Stimulated activated naive B cell treated with anti-CD40 and anti-IgM and Interleukin-4, amounts not matched to agents 10 μg/mL and 1 μg/mL and 100 μg/mL, for 72 hours (primary cell): ENCODE data around the gene CCDC134.

Experiments
- ATAC-seq, 2 donors: fragments of 150-1000 bp; cut with Tn5 transposase; replicated peaks; 2 replicates each; pipeline ENCODE4 v1.10.0; 2021; ENCODE audit warnings: moderate library complexity in 1 of 2
- DNase-seq: peaks from one replicate; pipeline ENCODE4 v3.0.0; 2021
- H3K27ac Mint-ChIP-seq: one replicate; pipeline ENCODE4 v1.8.0; 2022; ENCODE audit warnings: mild to moderate bottlenecking, mixed read lengths
- H3K27me3 Mint-ChIP-seq, 2 donors: one replicate each; pipeline ENCODE4 v1.8.0; 2022; ENCODE audit warnings: mixed read lengths in 2 of 2
- H3K36me3 Mint-ChIP-seq, 2 donors: one replicate each; pipeline ENCODE4 v1.8.0; 2022; ENCODE audit warnings: mixed read lengths in 2 of 2, mild to moderate bottlenecking in 1 of 2
- H3K4me1 Mint-ChIP-seq, 2 donors: one replicate each; pipeline ENCODE4 v1.8.0; 2022; ENCODE audit warnings: mixed read lengths in 2 of 2, mild to moderate bottlenecking in 1 of 2
- H3K4me3 Mint-ChIP-seq, 2 donors: one replicate each; pipeline ENCODE4 v1.8.0; 2022; ENCODE audit warnings: mild to moderate bottlenecking in 2 of 2, mixed read lengths in 2 of 2, moderate library complexity in 1 of 2
- H3K9me3 Mint-ChIP-seq, 2 donors: one replicate each; pipeline ENCODE4 v1.8.0; 2022; ENCODE audit warnings: mixed read lengths in 2 of 2, mild to moderate bottlenecking in 1 of 2

Gene CCDC134

GRCh38 chr22:41776381-41776780 lies 24.1 kb upstream of the CCDC134 start:
- DNase-seq (no peak), ATAC-seq (no peak)
- Mint-ChIP-seq H3K4me3 (no peak overlapping the region), H3K27me3 (peaks cover 0 to 6% of the 10 kb centered on the region in 2 donors), H3K36me3 (no peaks in the 10 kb centered on the region), H3K9me3 (no peaks in the 10 kb centered on the region), H3K4me1 (peaks cover 10 to 16% of the 10 kb centered on the region in 2 donors), H3K27ac (no peak overlapping the region)

- Mint-ChIP-seq H3K27ac (no peak overlapping the region), H3K36me3 (no peaks in the 10 kb centered on the region), H3K4me3 (no peak overlapping the region), H3K4me1 (peaks cover 20 to 31% of the 10 kb centered on the region in 2 donors), H3K9me3 (no peaks in the 10 kb centered on the region), H3K27me3 (peaks cover 0 to 6% of the 10 kb centered on the region in 2 donors)
- no peak for ATAC-seq
- DNase-seq: no peak
Observed at GRCh38 chr22:41777749-41778425, 22.6 kb upstream of the CCDC134 start.

- DNase-seq (no peak), ATAC-seq (no peak)
- H3K27ac Mint-ChIP-seq: peak overlapping the region; percentile 98
- H3K36me3 Mint-ChIP-seq: peaks cover 8 to 9% of the 10 kb centered on the region in 2 donors
- H3K4me3 Mint-ChIP-seq: peak overlapping the region; percentile 12 to 67
- no peaks in the 10 kb centered on the region for H3K9me3 Mint-ChIP-seq
- H3K4me1 Mint-ChIP-seq: peaks cover 24 to 36% of the 10 kb centered on the region in 2 donors
- H3K27me3 Mint-ChIP-seq: peaks cover 0 to 5% of the 10 kb centered on the region in 2 donors
Observed at GRCh38 chr22:41779929-41780505, 20.5 kb upstream of the CCDC134 start.

- peak; percentile 90 for DNase-seq
- Mint-ChIP-seq H3K4me3 (peak overlapping the region; percentile 88 to 89), H3K36me3 (peaks cover 8 to 9% of the 10 kb centered on the region in 2 donors), H3K9me3 (no peaks in the 10 kb centered on the region), H3K27ac (peak overlapping the region; percentile 98), H3K27me3 (no peaks in the 10 kb centered on the region), H3K4me1 (peaks cover 24 to 36% of the 10 kb centered on the region in 2 donors)
- peak; percentile 99 for ATAC-seq
Observed at GRCh38 chr22:41780746-41781505, 19.6 kb upstream of the CCDC134 start.

- Mint-ChIP-seq H3K27ac (peak overlapping the region; percentile 98), H3K9me3 (no peaks in the 10 kb centered on the region), H3K27me3 (no peaks in the 10 kb centered on the region), H3K4me1 (peaks cover 24 to 38% of the 10 kb centered on the region in 2 donors), H3K36me3 (peaks cover 8 to 9% of the 10 kb centered on the region in 2 donors), H3K4me3 (peak overlapping the region; percentile 88 to 89)
- no peak for DNase-seq
- peak; percentile 26 to 28 for ATAC-seq
Observed at GRCh38 chr22:41781507-41781906, 19.0 kb upstream of the CCDC134 start.

- no peaks in the 10 kb centered on the region for H3K9me3 Mint-ChIP-seq
- no peaks in the 10 kb centered on the region for H3K27me3 Mint-ChIP-seq
- ATAC-seq: no peak
- H3K4me1 Mint-ChIP-seq: peaks cover 27 to 46% of the 10 kb centered on the region in 2 donors
- no peak for DNase-seq
- H3K4me3 Mint-ChIP-seq: peak overlapping the region; percentile 88 to 89
- H3K36me3 Mint-ChIP-seq: peaks cover 8 to 9% of the 10 kb centered on the region in 2 donors
- peak overlapping the region; percentile 78 for H3K27ac Mint-ChIP-seq
Observed at GRCh38 chr22:41782316-41782715, 18.2 kb upstream of the CCDC134 start.

- H3K27ac Mint-ChIP-seq: no peak overlapping the region
- no peaks in the 10 kb centered on the region for H3K27me3 Mint-ChIP-seq
- ATAC-seq: no peak
- H3K4me3 Mint-ChIP-seq: peak overlapping the region; percentile 33 to 88
- peaks cover 27 to 46% of the 10 kb centered on the region in 2 donors for H3K4me1 Mint-ChIP-seq
- no peak for DNase-seq
- no peaks in the 10 kb centered on the region for H3K9me3 Mint-ChIP-seq
- H3K36me3 Mint-ChIP-seq: peaks cover 8 to 9% of the 10 kb centered on the region in 2 donors
Observed at GRCh38 chr22:41782751-41783150, 17.7 kb upstream of the CCDC134 start.

GRCh38 chr22:41787331-41787730 lies 13.1 kb upstream of the CCDC134 start:
- no peaks in the 10 kb centered on the region for H3K9me3 Mint-ChIP-seq
- H3K4me1 Mint-ChIP-seq: peaks cover 14 to 25% of the 10 kb centered on the region in 2 donors
- H3K4me3 Mint-ChIP-seq: no peak overlapping the region
- H3K36me3 Mint-ChIP-seq: peaks cover 19 to 32% of the 10 kb centered on the region in 2 donors
- no peaks in the 10 kb centered on the region for H3K27me3 Mint-ChIP-seq
- ATAC-seq (no peak), DNase-seq (no peak)
- H3K27ac Mint-ChIP-seq: no peak overlapping the region

GRCh38 chr22:41793871-41794270 lies 6.6 kb upstream of the CCDC134 start:
- Mint-ChIP-seq H3K27me3 (no peaks in the 10 kb centered on the region), H3K27ac (no peak overlapping the region), H3K9me3 (no peaks in the 10 kb centered on the region), H3K4me3 (no peak overlapping the region), H3K36me3 (peaks cover 35 to 51% of the 10 kb centered on the region in 2 donors), H3K4me1 (peaks cover 5 to 7% of the 10 kb centered on the region in 2 donors)
- ATAC-seq (no peak), DNase-seq (no peak)

GRCh38 chr22:41798736-41799135 lies 1.7 kb upstream of the CCDC134 start:
- no peaks in the 10 kb centered on the region for H3K27me3 Mint-ChIP-seq
- ATAC-seq: no peak
- peaks cover 21 to 26% of the 10 kb centered on the region in 2 donors for H3K36me3 Mint-ChIP-seq
- no peaks in the 10 kb centered on the region for H3K9me3 Mint-ChIP-seq
- H3K27ac Mint-ChIP-seq: peak overlapping the region; percentile 42
- no peak for DNase-seq
- no peak overlapping the region for H3K4me3 Mint-ChIP-seq
- H3K4me1 Mint-ChIP-seq: peaks cover 23 to 29% of the 10 kb centered on the region in 2 donors

- H3K4me3 Mint-ChIP-seq: peak overlapping the region; percentile 99 to 100
- ATAC-seq (peak; percentile 57 to 58), DNase-seq (peak; percentile 24)
- H3K4me1 Mint-ChIP-seq: peaks cover 23 to 37% of the 10 kb centered on the region in 2 donors
- H3K9me3 Mint-ChIP-seq: no peaks in the 10 kb centered on the region
- H3K36me3 Mint-ChIP-seq: peaks cover 12 to 19% of the 10 kb centered on the region in 2 donors
- peak overlapping the region; percentile 99 for H3K27ac Mint-ChIP-seq
- H3K27me3 Mint-ChIP-seq: no peaks in the 10 kb centered on the region
Observed at GRCh38 chr22:41799486-41800347, 762 bp upstream of the CCDC134 start.

- H3K27me3 Mint-ChIP-seq: no peaks in the 10 kb centered on the region
- DNase-seq: no peak
- peaks cover 2 to 6% of the 10 kb centered on the region in 2 donors for H3K36me3 Mint-ChIP-seq
- ATAC-seq: no peak
- H3K4me1 Mint-ChIP-seq: peaks cover 23 to 41% of the 10 kb centered on the region in 2 donors
- H3K4me3 Mint-ChIP-seq: peak overlapping the region; percentile 99 to 100
- H3K27ac Mint-ChIP-seq: peak overlapping the region; percentile 99
- no peaks in the 10 kb centered on the region for H3K9me3 Mint-ChIP-seq
Observed at GRCh38 chr22:41801147-41801819, 804 bp downstream of the CCDC134 start.

- no peaks in the 10 kb centered on the region for H3K27me3 Mint-ChIP-seq
- H3K36me3 Mint-ChIP-seq: peaks cover 2 to 6% of the 10 kb centered on the region in 2 donors
- no peaks in the 10 kb centered on the region for H3K9me3 Mint-ChIP-seq
- peak overlapping the region; percentile 99 to 100 for H3K4me3 Mint-ChIP-seq
- no peak for DNase-seq
- H3K4me1 Mint-ChIP-seq: peaks cover 23 to 41% of the 10 kb centered on the region in 2 donors
- peak overlapping the region; percentile 99 for H3K27ac Mint-ChIP-seq
- ATAC-seq: no peak
Observed at GRCh38 chr22:41801886-41802285, 1.4 kb downstream of the CCDC134 start.
